ENCODE measurements around the gene KIRREL3. TPM values are rescaled to one million over a fixed set of nuclear protein-coding genes. Genes with fewer than 3 reads are reported as not detected.

The KIRREL3 gene
- polyA plus RNA-seq, 1 donor (not counting 4 experiments of a cell fraction or from before 2014, with no cell fraction given): 0.04 TPM

GRCh38 chr11:126874831-126875230 is 125.7 kb downstream of the KIRREL3 start:
- Histone ChIP-seq H3K4me1 (ENCODE audit: control insufficient read depth, extremely low read depth, insufficient read depth, low read length) (no peaks in the 10 kb centered on the region), H3K27ac (ENCODE audit: control insufficient read depth, insufficient read depth, low read length) (no peak overlapping the region), H3K9ac (ENCODE audit: control insufficient read depth, extremely low read depth, insufficient read depth, low read length) (no peak overlapping the region), H3K79me2 (ENCODE audit: control insufficient read depth, insufficient read depth, low read length) (no peaks in the 10 kb centered on the region), H3K27me3 (ENCODE audit: control insufficient read depth, extremely low read depth, insufficient read depth, low read length) (no peaks in the 10 kb centered on the region), H3K36me3 (ENCODE audit: control insufficient read depth in 2 of 2, extremely low read depth in 1 of 2, insufficient read depth in 2 of 2, low read length in 2 of 2) (no peaks in the 10 kb centered on the region), H3K4me3 (ENCODE audit: control insufficient read depth in 2 of 3, extremely low read depth in 1 of 3, insufficient read depth in 2 of 3, low read depth in 1 of 3, low read length in 3 of 3) (no peak overlapping the region), H4K20me1 (ENCODE audit: control insufficient read depth, extremely low read depth, insufficient read depth, low read length) (no peaks in the 10 kb centered on the region), H3K9me1 (ENCODE audit: control insufficient read depth, extremely low read depth, insufficient read depth, low read length) (no peaks in the 10 kb centered on the region), H2AFZ (ENCODE audit: control insufficient read depth, low read length) (no peak overlapping the region), H3K9me3 (ENCODE audit: control insufficient read depth, low read depth, low read length) (no peaks in the 10 kb centered on the region), H3K4me2 (ENCODE audit: control insufficient read depth, extremely low read depth, insufficient read depth, low read depth, low read length) (no peak overlapping the region)
- FAIRE-seq: no peak
- dilution Hi-C loops (cut with MboI; ENCODE audit: extremely low pct_ligation_motif_present, low sequenced_read_pairs): no loop called here
- TF ChIP-seq EZH2 (IDR thresholded peaks at IDR 0.05; ENCODE audit: low read length) (no peak), CTCF (optimal IDR thresholded peaks at IDR 0.05 in 1 of 3, IDR thresholded peaks at IDR 0.05 in 1 of 3, conservative IDR thresholded peaks at IDR 0.05 in 1 of 3; ENCODE audit: extremely low read depth in 1 of 3, insufficient read depth in 2 of 3, low read length in 3 of 3) (peak in 1 of 3 experiments; percentile 41)
- DNase-seq (ENCODE audit: low read depth, low spot score): no peak

- H3K9me1 ChIP-seq (ENCODE audit: control insufficient read depth, extremely low read depth, insufficient read depth, low read length): no peaks in the 10 kb centered on the region
- dilution Hi-C loops (cut with MboI; ENCODE audit: extremely low pct_ligation_motif_present, low sequenced_read_pairs): no loop called here
- no peaks in the 10 kb centered on the region for H4K20me1 ChIP-seq (ENCODE audit: control insufficient read depth, extremely low read depth, insufficient read depth, low read length)
- TF ChIP-seq CTCF (optimal IDR thresholded peaks at IDR 0.05 in 1 of 3, IDR thresholded peaks at IDR 0.05 in 1 of 3, conservative IDR thresholded peaks at IDR 0.05 in 1 of 3; ENCODE audit: extremely low read depth in 1 of 3, insufficient read depth in 2 of 3, low read length in 3 of 3): no peak
- H3K79me2 ChIP-seq (ENCODE audit: control insufficient read depth, insufficient read depth, low read length): no peaks in the 10 kb centered on the region
- no peaks in the 10 kb centered on the region for H3K36me3 ChIP-seq (ENCODE audit: control insufficient read depth in 2 of 2, extremely low read depth in 1 of 2, insufficient read depth in 2 of 2, low read length in 2 of 2)
- no peak overlapping the region for H3K4me2 ChIP-seq (ENCODE audit: control insufficient read depth, extremely low read depth, insufficient read depth, low read depth, low read length)
- no peak overlapping the region for H3K9ac ChIP-seq (ENCODE audit: control insufficient read depth, extremely low read depth, insufficient read depth, low read length)
- H3K27me3 ChIP-seq (ENCODE audit: control insufficient read depth, extremely low read depth, insufficient read depth, low read length): no peaks in the 10 kb centered on the region
- no peak overlapping the region for H2AFZ ChIP-seq (ENCODE audit: control insufficient read depth, low read length)
- no peak overlapping the region for H3K27ac ChIP-seq (ENCODE audit: control insufficient read depth, insufficient read depth, low read length)
- no peak for DNase-seq (ENCODE audit: low read depth, low spot score)
- H3K4me3 ChIP-seq (ENCODE audit: control insufficient read depth in 2 of 3, extremely low read depth in 1 of 3, insufficient read depth in 2 of 3, low read depth in 1 of 3, low read length in 3 of 3): no peak overlapping the region
- no peak for FAIRE-seq
- no peaks in the 10 kb centered on the region for H3K4me1 ChIP-seq (ENCODE audit: control insufficient read depth, extremely low read depth, insufficient read depth, low read length)
- no peaks in the 10 kb centered on the region for H3K9me3 ChIP-seq (ENCODE audit: control insufficient read depth, low read depth, low read length)
Observed at GRCh38 chr11:126874276-126874675, 126.3 kb downstream of the KIRREL3 start.
